Mesothelial cell of epicardium (in vitro differentiated cells): ENCODE data around the gene ANKRD33B. TPM values are rescaled to one million over a fixed set of nuclear protein-coding genes. Genes with fewer than 3 reads are reported as not detected.
"Not testable (repeated sequence)": the region's sequence is repeated elsewhere in the genome, so short reads cannot be mapped to it uniquely, and the experiment has no call there.

ENCODE experiments used
- DNase-seq, 2 experiments: peaks; one replicate each; pipeline ENCODE4 v3.0.0; 2021; ENCODE audit warnings: low spot score in 2 of 2; ENCODE audit not compliant: unreplicated experiment in 2 of 2
- H3K27ac Mint-ChIP-seq: 2 replicates; pipeline ENCODE4 v1.8.0; 2021; ENCODE audit warnings: mixed read lengths
- H3K27me3 Mint-ChIP-seq: 2 replicates; pipeline ENCODE4 v1.8.0; 2021; ENCODE audit warnings: low read depth, mixed read lengths
- H3K36me3 Mint-ChIP-seq: 2 replicates; pipeline ENCODE4 v1.8.0; 2021; ENCODE audit warnings: mixed read lengths
- H3K4me1 Mint-ChIP-seq: 2 replicates; pipeline ENCODE4 v1.8.0; 2021; ENCODE audit warnings: mixed read lengths
- H3K4me3 Mint-ChIP-seq: 2 replicates; pipeline ENCODE4 v1.8.0; 2021; ENCODE audit warnings: mild to moderate bottlenecking, moderate library complexity, mixed read lengths
- H3K9me3 Mint-ChIP-seq: 2 replicates; pipeline ENCODE4 v1.8.0; 2021; ENCODE audit warnings: mixed read lengths
- total RNA-seq: library from RNA; stranded (reverse); gene quantifications from 3 replicates; pipeline ENCODE4 v1.2.1, GENCODE V29; 2021
- TF ChIP-seq, protein P1 (sequence below): fragments of 200-600 bp; sonication (generic); IDR thresholded peaks from one replicate; pipeline ENCODE4 v1.5.0; 2021; ENCODE audit warnings: antibody characterized with exemption; ENCODE audit not compliant: unreplicated experiment

The ANKRD33B gene
- total RNA-seq: 3.2 to 3.8 TPM (median 3.5 TPM) in 3 replicates

DNA sequence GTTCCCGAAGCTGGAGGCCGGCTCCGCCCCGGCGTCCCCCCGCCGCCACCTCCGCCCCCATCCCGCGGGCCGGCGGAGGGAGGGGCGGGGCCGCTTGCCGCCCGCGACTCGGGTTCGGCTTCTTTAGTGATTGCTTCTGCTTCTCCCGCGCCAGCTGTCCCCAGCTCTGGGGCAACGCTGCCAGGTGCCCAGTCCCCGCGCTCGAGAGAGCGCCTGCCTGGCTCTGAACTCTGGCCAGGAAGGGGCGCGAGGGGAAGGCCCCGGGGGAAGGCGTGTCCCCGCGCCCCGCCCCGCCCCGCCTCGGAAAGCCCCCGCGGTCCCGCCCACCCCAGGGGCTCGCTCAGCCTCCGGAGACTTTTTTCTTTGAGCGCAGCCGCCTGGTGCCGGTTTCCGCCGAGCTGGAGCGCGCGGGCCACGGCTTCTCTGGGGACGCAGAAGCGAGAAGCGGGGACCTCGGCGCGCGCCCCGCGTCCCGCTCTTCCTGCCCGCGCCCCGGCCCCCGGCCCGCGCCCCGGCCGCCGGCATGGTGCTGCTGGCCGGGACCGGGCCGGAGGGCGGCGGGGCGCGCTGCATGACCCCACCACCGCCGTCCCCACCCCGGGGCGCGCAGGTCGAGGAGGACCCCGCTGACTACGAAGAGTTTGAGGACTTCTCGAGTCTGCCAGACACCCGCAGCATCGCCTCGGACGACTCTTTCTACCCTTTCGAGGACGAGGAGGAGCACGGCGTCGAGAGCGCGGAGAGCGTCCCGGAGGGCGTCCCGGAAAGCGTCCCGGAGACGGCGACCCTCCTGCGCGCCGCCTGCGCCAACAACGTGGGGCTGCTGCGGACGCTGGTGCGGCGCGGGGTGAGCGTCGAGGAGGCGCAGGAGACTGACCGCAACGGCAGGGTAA is at the start of gene ANKRD33B:
TSS of gene ANKRD33B (plus strand) at position 126 of the 893 bp plus-strand sequence. CDS start at position 524, 398 bp downstream.
- DNase-seq: peak; percentile 44 to 74
- Mint-ChIP-seq H3K36me3 (no peaks in the 10 kb centered on the region), H3K4me3 (peak within 1 kb of the TSS; percentile 79), H3K27ac (peak within 1 kb of the TSS; percentile 79), H3K9me3 (no peaks in the 10 kb centered on the region), H3K4me1 (peaks cover 41% of the 10 kb centered on the region), H3K27me3 (peaks cover 26% of the 10 kb centered on the region)
- TF ChIP-seq, protein P1, sequence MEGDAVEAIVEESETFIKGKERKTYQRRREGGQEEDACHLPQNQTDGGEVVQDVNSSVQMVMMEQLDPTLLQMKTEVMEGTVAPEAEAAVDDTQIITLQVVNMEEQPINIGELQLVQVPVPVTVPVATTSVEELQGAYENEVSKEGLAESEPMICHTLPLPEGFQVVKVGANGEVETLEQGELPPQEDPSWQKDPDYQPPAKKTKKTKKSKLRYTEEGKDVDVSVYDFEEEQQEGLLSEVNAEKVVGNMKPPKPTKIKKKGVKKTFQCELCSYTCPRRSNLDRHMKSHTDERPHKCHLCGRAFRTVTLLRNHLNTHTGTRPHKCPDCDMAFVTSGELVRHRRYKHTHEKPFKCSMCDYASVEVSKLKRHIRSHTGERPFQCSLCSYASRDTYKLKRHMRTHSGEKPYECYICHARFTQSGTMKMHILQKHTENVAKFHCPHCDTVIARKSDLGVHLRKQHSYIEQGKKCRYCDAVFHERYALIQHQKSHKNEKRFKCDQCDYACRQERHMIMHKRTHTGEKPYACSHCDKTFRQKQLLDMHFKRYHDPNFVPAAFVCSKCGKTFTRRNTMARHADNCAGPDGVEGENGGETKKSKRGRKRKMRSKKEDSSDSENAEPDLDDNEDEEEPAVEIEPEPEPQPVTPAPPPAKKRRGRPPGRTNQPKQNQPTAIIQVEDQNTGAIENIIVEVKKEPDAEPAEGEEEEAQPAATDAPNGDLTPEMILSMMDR: no peak

DNA sequence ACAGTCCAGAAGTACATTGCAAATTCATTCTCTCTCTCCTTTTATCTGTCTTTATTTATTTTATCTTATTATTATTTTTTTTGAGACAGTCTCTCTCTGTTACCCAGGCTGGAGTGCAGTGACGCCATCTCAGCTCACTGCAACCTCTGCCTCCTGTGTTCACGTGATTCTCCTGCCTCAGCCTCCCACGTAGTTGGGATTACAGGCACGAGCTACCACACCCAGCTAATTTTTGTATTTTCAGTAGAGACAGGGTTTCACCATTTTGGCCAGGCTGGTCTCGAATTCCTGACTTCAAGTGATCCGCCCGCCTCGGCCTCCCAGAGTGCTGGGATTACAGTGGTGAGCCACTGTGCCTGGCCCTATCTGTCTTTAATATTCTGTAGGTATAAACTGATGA is 49.3 kb upstream of the ANKRD33B start:
- DNase-seq, H3K27ac Mint-ChIP-seq, H3K9me3 Mint-ChIP-seq, H3K27me3 Mint-ChIP-seq, H3K36me3 Mint-ChIP-seq, H3K4me3 Mint-ChIP-seq: not testable (repeated sequence)
- H3K4me1 Mint-ChIP-seq: peaks cover 19% of the 10 kb centered on the region

DNA sequence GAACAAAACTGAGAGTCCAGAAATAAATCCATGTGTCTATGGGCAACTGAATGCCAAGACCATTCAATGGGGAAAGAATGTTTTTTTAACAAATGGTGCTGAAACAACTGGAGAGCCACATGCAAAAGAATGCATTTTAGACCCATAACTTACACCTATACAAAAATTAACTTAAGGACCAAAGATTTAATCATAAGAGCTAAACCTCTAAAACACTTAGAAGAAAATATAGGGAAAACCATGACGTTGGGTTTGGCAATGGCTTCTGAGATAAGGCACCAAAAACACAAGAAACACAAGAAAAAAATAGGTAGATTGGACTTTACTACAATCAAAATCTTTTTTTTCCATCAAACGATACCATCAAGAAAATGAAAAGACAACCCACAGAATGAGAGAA is 48.4 kb upstream of the ANKRD33B start:
- Mint-ChIP-seq H3K27me3 (no peaks in the 10 kb centered on the region), H3K9me3 (peaks cover 7% of the 10 kb centered on the region), H3K36me3 (no peaks in the 10 kb centered on the region), H3K4me3 (no peak overlapping the region), H3K4me1 (peaks cover 19% of the 10 kb centered on the region), H3K27ac (no peak overlapping the region)
- TF ChIP-seq, protein P1: no peak
- DNase-seq: no peak

DNA sequence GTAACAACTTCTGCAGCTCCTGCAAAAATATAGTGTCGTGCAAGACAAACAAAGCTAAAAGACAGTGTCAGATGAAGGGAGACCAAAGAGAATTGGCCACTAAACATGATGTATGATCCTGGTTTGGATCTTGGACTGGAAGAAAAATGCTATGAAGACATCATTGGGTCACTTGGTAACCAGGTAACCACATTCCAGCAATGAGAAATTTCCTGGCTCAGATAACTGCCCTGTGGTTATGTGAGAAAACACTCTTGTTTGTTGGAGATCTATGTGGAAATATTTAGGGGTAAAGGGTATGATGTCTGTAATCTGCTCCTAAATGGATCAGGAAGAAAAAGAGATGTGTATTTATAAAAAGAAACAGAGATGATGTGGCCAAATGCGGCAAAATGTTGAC is 45.5 kb upstream of the ANKRD33B start:
- H3K9me3 Mint-ChIP-seq: peaks cover 14% of the 10 kb centered on the region
- peaks cover 8% of the 10 kb centered on the region for H3K36me3 Mint-ChIP-seq
- no peak for DNase-seq
- H3K4me3 Mint-ChIP-seq: no peak overlapping the region
- TF ChIP-seq, protein P1: no peak
- peak overlapping the region; percentile 58 for H3K27ac Mint-ChIP-seq
- peaks cover 22% of the 10 kb centered on the region for H3K4me1 Mint-ChIP-seq
- H3K27me3 Mint-ChIP-seq: no peaks in the 10 kb centered on the region

DNA sequence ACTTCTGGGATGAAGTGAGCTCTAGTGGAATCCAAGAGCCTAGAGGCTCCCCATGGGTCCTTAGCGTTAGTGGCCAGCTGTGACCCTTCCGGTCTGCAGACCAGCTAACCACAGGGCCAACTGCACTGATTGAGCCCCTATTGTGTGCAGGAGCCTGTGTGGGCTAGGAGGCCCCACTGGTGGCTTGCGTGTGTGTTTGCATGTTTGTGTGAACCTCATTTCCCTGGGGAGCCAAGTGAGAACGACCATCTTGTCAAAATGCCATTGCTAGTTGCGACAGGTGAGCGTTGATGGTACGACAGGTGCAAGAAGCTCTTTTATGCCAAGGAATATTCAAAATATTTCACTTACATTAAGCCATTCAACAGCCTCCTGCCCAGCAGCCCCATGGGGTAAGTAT is 44.1 kb upstream of the ANKRD33B start:
- no peak overlapping the region for H3K4me3 Mint-ChIP-seq
- H3K4me1 Mint-ChIP-seq: peaks cover 13% of the 10 kb centered on the region
- DNase-seq: no peak
- TF ChIP-seq, protein P1: no peak
- H3K27me3 Mint-ChIP-seq: no peaks in the 10 kb centered on the region
- H3K9me3 Mint-ChIP-seq: peaks cover 14% of the 10 kb centered on the region
- H3K27ac Mint-ChIP-seq: no peak overlapping the region
- H3K36me3 Mint-ChIP-seq: peaks cover 8% of the 10 kb centered on the region

DNA sequence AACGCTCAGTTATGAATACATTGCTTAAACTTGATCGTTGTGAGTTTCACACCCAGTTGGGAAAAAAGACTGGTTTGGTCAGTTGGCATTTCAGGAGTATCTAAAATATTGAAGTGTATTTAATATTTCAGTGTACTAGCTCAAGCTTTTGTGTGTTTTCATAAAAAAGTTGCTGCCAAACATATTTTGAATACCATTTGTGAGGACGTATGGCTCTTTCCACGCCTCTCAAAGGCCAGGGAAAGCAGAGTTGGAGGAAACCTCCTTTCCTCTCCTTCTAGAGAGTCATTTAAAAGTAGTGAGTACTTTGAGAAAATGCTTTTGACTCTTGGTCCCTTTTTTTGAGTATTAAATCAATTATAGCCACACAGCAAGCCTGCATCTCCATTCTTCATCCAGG is 43.2 kb upstream of the ANKRD33B start:
- H3K4me1 Mint-ChIP-seq: peaks cover 14% of the 10 kb centered on the region
- H3K27ac Mint-ChIP-seq: peak overlapping the region; percentile 67
- DNase-seq: no peak

More for the DNA sequence above, 43.2 kb upstream of the ANKRD33B start:
- H3K27me3 Mint-ChIP-seq: no peaks in the 10 kb centered on the region
- no peak overlapping the region for H3K4me3 Mint-ChIP-seq
- TF ChIP-seq, protein P1: no peak
- H3K9me3 Mint-ChIP-seq: peaks cover 10% of the 10 kb centered on the region
- H3K36me3 Mint-ChIP-seq: peaks cover 8% of the 10 kb centered on the region
